ENCODE results near the gene SP140.
A peak's percentile ranks its signal among the peaks of the same experiment; 100 is the strongest.
"Not testable (repeated sequence)": the region's sequence is repeated elsewhere in the genome, so short reads cannot be mapped to it uniquely, and the experiment has no call there.

SP140 gene

DNA sequence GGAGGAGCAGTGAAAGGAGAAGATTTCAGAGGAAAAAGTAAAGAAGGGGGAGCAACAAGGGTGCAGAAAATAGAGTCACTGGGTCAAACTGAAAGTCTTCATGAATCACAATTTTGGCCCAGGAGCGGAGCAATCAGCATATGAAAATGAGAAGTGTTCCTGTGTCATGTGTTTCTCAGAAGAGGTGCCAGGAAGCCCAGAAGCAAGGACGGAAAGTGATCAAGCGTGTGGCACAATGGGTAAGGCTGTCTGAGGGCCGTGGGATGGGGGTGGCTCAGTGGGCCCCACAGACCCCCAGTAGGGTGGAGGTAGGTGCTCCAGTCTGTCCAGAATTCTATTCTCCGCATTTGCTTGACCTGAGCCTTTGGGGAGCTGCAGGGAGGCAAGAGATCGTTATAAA is 44.2 kb downstream of the SP140 start:
- no peak for DNase-seq (ENCODE audit: insufficient read length, low spot score)
- FAIRE-seq = no peak

DNA sequence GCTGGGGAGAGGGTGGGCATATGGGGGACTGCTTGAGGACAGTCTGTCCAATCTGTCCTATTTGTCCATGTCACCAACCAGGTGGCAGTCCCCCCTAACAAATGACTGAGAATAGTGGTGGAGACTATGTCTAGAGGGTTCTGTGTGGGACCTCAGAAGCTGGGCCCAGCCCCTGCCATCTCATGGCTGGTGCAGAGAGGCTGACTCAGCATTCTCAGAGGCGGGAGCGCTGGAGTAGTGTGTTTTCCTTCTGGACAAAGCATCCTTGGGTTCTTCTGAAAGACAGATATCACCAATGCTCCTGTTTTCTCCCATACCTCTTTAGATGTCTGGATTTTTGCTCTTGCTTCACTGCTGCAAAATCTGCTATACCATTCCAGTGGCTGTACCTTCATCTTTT is 57.4 kb downstream of the SP140 start:
- DNase-seq (ENCODE audit: insufficient read length, low spot score) (no peak), FAIRE-seq (no peak)

DNA sequence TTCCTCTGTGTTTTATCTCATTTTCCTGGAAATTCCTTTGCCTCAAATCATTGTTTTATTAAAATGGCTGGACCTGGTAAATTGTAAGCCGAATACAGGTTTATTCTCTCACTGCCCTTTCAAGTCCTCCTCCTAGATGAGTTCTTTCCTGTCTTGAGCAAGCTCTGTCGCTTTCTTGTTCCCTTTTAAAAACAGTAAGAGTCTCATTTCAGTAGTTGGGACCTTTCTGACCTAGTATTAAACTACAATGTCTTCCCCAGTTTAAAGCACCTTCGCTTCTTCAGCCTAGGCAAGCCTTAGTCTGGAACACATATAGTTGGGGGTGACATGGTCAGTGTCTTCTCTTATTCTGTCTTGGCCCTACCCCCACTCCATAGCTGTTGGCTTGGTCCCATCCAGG is 60.5 kb downstream of the SP140 start:
- FAIRE-seq (no peak), DNase-seq (ENCODE audit: insufficient read length, low spot score) (no peak)

DNA sequence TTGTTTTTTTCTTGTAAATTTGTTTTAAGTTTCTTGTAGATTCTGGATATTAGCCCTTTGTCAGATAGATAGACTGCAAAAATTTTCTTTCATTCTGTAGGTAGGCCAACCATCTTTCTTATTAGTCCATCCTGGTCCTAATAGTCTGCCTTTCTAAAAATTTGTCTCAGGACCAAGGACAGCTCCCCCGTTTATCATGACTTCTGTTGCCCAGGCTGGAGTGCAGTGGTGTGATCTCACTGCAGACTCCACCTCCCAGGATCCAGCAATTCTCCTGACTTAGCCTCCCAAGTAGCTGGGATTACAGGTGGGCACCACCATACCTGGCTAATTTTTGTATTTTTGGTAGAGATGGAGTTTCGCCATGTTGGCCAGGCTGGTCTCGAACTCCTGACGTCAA is 63.8 kb downstream of the SP140 start:
- not testable (repeated sequence) for FAIRE-seq

DNA sequence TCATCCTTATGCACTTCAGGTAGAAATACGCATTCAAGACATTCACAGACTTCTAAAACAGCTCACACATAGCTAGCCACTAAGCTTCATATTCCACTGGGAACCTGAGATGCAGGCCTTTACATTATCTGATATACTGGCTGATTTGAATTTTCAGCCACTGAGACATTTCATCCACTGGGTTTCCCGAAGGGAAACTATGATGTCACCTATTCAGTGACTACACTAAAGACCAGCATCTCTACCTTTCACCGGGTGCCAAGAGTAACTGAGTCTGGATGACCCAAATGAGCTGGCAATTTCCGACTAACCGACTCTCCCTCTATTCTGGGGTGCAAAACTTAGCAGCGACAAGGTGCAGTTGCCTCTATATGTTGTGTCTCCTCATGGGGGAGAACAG is 69.7 kb downstream of the SP140 start:
- FAIRE-seq (no peak), DNase-seq (ENCODE audit: insufficient read length, low spot score) (no peak)

More for the DNA sequence above, 63.8 kb downstream of the SP140 start:
- not testable (repeated sequence) for DNase-seq (ENCODE audit: insufficient read length, low spot score)

DNA sequence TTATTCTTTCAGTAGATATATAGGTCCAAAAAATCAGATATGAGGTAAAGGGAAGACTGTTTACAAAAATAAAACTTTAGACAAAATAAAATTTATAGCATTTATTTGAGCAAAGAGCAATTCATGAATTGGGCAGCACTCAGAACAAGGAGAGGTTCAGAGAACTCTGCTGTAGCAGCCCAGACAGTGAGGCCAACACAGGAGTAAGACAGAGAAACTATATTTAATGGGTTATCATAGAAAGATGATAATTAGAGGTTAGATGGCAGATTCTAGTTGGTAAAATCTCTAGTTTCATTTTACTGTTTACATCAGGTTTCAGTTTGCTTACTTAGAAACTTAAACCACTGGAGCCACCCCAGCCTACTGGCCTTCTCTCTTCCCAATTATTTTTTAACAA is 71.4 kb downstream of the SP140 start:
- DNase-seq (ENCODE audit: insufficient read length, low spot score) (no peak), FAIRE-seq (no peak)

- DNase-seq (ENCODE audit: insufficient read length, low spot score) = no peak
- no peak for FAIRE-seq
Measured at GRCh38 chr2:230299618-230300017, 74.1 kb downstream of the SP140 start.

GRCh38 chr2:230305416-230306275 is 80.1 kb downstream of the SP140 start:
- FAIRE-seq (no peak), DNase-seq (ENCODE audit: insufficient read length, low spot score) (no peak)

DNA sequence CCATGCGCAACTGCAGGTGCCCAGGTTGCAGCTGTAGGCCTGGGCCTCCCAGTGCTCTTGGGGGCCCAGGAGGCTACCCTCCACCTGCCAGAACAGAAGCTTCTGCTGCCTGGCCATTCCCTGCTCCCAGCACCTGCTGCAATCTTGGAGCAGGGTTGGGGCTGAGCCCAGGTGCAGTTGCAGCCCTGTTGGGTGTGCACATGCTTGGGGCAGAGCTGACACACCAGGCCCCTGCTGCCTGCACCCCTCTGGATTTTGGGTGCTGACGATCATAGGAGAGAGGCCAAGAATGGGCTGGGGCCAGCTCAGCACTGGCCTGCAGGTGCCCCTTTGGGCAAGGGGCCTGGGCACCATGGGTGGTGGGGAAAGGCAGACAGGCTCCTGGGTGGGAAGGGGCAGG is 80.9 kb downstream of the SP140 start:
- no peak for DNase-seq (ENCODE audit: insufficient read length, low spot score)
- no peak for FAIRE-seq

GRCh38 chr2:230307485-230307884 is 81.9 kb downstream of the SP140 start:
- FAIRE-seq = no peak
- DNase-seq (ENCODE audit: insufficient read length, low spot score) = no peak

GRCh38 chr2:230308402-230309000 is 83.0 kb downstream of the SP140 start:
- FAIRE-seq = no peak
- DNase-seq (ENCODE audit: insufficient read length, low spot score) = no peak

- peak; percentile 60 for FAIRE-seq
Measured at GRCh38 chr2:230310792-230311191, 85.3 kb downstream of the SP140 start.

DNA sequence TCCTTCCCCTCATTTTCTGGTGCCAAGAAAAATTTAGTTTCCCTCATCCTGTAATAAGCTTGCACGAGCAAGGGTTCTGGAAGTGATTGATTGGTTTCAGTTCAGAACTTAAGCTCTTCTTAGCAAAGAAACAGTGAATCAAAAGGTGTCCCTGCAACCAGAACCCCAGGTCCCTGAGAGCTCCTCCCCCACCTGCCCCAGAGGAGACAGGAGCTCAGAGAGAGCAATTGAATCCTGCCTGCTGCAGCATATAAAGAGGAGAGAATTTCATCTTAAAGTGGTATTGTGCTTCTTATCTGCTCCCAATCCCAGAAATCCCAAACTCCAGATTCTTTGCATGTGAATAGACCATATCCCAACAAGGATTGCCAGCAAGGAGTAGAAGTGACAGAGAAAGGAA is 86.1 kb downstream of the SP140 start:
- FAIRE-seq = peak; percentile 26

More at GRCh38 chr2:230310792-230311191, 85.3 kb downstream of the SP140 start:
- not testable (repeated sequence) for DNase-seq (ENCODE audit: insufficient read length, low spot score)

GRCh38 chr2:230312638-230313037 is 87.1 kb downstream of the SP140 start:
- DNase-seq (ENCODE audit: insufficient read length, low spot score) = peak; percentile 36
- no peak for FAIRE-seq

More for the DNA sequence above, 86.1 kb downstream of the SP140 start:
- not testable (repeated sequence) for DNase-seq (ENCODE audit: insufficient read length, low spot score)

- FAIRE-seq (no peak), DNase-seq (ENCODE audit: insufficient read length, low spot score) (no peak)
Measured at GRCh38 chr2:230317366-230317765, 91.8 kb downstream of the SP140 start.

- FAIRE-seq (no peak), DNase-seq (ENCODE audit: insufficient read length, low spot score) (no peak)
Measured at GRCh38 chr2:230318190-230319121, 92.9 kb downstream of the SP140 start.

- FAIRE-seq (no peak), DNase-seq (ENCODE audit: insufficient read length, low spot score) (no peak)
Measured at GRCh38 chr2:230319211-230319862, 93.8 kb downstream of the SP140 start.

DNA sequence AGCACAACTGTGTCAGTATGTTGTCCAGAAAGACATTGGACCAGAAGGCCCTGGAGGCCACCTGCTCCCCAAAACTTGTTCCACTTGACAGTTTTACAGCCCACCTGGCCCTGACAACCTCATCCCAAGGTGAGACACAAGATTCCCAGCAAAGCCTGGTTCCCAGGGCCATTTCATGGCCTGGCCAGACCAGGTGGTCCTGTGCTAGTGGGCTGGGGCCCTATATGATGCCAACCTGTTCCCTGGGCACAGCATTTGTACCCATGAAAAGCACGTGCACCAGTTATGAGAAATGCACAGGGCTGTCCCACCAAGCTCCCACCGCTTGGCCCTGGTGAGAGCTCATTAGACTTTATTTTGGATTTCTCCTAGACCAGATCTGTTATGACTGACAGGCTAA is 95.5 kb downstream of the SP140 start:
- FAIRE-seq = no peak
- DNase-seq (ENCODE audit: insufficient read length, low spot score) = no peak

DNA sequence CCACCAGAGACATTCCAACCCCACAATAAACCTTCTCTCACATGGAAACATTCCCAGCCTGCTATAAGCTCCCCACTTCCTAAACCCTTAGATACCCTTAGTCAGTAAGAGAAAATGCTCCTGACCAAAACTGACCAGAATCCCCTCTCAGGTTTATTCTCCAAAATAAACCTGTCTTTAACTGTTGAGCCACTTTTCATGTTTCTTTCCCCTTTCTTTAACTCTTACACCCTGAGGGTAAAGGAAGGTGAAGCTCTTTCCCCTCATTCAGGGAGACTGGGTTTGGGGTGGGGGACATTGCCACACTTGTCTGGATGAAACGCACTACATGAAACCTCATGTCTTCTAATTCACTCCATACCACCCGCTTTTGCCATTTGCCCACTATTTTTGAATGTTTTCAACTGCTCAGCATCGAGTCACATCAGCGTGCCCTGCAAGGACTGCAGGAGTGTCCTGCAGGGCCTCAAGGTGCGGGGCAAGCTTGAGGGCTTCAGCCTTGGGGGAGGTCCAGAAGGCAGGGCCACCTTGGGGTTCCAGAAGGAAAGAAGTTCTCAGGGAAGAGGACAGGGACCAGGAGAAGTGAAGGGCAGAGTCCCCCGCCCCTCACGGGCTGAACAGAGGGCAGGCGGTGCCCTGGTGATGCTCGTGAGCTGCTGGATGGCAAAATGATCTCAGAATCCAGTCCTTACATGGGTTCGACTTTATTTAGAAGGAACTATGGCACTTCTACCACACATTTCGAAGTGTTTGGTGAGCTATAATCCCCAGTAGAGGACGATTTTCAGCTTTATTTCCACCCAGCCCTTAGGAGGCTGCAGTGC is 97.2 kb downstream of the SP140 start:
- DNase-seq (ENCODE audit: insufficient read length, low spot score) = no peak
- no peak for FAIRE-seq

Data from HTR-8/SVneo (cell line).